Medulla oblongata (tissue), 1 donor: ENCODE measurements around the gene ATAD3A.
A peak's percentile ranks its signal among the peaks of the same experiment; 100 is the strongest.
"Not testable (repeated sequence)": the region's sequence is repeated elsewhere in the genome, so short reads cannot be mapped to it uniquely, and the experiment has no call there.

Experiments used
- DNase-seq: peaks from one replicate; pipeline ENCODE4 v3.0.0-alpha.2; 2015; ENCODE audit errors: extremely low spot score

The ATAD3A gene

DNA sequence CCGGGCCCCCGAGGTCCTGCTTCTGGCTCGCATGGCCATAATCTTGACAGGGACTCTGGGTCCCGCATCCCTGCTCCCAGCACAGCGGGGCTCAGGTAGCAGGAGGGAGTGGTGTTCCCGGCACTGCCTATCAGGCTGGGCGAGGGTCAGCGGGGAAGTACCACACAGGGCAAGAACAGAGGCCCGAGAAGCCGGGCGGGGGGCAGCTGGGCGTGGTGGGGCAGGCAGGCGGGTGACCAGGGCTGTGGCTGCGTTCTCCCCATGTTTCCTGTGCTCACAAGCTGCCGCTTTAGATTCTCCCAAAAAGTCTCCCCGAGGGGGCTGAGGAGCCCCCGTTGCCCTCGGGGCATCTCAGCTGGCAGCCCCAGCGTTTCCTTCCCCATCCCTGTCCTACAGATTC is 22.1 kb upstream of the ATAD3A start:
- no peak for DNase-seq

DNA sequence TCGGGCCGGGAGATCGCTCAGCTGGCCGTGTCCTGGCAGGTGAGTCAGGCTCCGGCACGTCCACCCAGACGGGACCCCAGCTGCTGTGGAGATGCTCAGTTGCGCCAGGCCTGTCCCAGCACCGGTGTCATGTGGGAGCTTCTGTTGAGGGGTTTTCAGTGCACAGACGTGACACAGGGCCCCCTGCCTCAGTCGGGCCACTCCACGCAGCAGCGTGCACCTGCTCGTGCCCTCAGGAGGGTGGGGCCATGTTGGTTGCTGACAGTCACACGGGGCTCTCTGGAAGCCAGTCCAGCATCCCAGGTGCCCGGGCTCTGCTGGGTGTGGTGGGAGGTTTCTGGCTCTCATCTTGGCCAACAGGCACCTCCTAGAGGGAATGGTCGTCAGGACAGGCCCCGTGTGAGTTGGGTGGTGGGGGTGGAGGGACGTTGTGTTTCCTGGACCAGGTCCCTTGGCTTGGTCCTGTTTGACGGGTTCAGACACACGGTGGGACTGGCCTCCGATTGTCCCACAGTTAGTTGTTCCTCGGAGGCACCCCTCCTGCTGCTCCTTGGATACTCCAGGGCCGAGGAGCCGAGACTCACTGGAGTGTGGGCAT is 21.2 kb upstream of the ATAD3A start:
- no peak for DNase-seq

DNA sequence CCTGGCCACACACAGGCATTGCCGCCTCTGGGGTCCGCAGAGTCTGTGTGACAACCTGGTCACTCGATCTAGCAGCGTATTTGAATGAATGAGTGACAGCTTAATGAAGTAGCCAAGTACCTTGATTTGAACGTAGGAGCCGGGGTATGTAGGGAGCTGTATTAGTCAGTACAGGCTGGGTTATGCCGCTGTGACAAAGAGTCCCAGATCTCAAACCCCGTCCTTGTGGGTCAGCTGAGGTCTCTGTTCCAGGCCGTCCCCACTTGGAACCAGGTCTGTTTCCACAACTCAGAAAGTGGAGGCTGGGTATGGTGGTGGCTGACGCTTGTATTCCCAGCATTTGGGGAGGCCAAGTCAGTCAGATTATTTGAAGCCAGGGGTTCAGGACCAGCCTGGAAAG is 20.4 kb upstream of the ATAD3A start:
- DNase-seq: no peak

DNA sequence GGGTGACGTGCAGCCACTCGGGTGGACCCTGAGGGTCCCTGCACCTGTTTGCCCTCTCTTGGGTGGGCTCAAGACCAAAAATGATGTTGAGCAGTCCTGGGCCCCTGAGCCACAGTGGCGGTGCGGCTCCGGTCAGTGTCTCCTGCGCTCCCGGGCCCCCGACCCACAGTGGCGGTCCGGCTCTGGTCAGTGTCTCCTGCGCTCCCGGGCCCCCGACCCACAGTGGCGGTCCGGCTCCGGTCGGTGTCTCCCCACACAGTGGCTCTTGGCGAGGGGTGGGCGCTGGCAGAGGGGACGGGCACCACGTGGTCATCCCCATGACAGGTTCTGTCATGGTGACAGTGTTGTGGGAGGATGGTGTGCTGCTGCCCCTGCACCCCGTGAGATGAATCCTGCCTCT is 17.7 kb upstream of the ATAD3A start:
- not testable (repeated sequence) for DNase-seq

DNA sequence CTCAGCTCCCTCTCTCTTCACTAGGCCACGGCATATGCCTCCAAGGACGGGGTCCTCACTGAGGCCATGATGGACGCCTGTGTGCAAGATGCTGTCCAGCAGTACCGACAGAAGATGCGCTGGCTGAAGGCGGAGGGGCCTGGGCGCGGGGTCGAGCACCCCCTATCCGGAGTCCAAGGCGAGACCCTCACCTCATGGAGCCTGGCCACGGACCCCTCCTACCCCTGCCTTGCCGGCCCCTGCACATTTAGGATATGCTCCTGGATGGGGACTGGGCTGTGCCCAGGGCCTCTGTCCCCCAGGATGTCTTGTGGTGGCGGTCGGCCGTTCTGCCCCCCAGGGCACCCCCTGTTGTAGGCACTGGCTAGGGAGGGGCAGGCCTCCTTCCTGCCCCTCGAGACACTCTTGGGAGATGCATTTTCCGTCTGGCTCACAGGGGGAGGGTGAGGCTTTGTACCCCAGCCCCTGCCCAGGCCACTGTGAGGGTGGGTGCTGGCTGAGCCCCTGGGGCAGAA is 16.4 kb upstream of the ATAD3A start:
- DNase-seq: not testable (repeated sequence)

DNA sequence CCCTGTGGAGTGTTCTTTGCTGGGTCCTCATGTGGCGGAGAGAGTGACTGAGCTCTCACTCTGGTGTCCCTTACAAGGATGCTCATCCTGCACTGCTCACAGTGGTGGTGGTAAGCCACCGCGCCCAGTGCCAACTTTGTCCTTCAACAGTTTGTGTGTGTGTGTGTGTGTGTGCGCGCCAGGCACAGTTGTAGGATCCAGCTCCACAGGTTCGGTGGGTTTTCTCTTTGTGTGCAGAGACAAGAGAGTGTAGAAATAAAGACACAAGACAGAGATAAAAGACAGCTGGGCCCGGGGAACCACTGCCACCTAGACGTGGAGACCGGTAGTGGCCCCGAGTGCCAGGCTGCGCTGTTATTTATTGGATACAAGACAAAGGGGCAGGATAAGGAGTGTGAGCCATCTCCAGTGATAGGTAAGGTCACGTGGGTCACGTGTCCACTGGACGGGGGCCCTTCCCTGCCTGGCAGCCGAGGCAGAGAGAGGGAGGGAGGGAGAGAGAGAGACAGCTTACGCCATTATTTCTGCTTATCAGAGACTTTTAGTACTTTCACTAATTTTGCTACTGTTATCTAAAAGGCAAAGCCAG is 7.1 kb upstream of the ATAD3A start:
- DNase-seq: peak; percentile 54

DNA sequence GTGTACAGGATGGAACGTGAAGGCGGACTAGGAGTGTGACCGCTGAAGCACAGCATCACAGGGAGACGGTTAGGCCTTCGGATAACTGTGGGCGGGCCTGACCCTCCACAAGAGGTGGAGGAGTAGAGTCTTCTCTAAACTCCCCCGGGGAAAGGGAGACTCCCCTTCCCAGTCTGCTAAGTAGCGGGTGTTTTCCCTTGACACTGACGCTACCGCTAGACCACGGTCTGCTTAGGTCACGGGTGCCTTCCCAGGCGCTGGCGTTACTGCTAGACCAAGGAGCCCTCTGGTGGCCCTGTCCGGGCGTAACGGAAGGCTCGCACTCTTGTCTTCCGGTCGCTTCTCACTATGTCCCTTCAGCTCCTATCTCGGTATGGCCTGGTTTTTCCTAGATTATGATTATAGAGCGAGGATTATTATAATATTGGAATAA is 6.6 kb upstream of the ATAD3A start:
- peak; percentile 35 for DNase-seq

DNA sequence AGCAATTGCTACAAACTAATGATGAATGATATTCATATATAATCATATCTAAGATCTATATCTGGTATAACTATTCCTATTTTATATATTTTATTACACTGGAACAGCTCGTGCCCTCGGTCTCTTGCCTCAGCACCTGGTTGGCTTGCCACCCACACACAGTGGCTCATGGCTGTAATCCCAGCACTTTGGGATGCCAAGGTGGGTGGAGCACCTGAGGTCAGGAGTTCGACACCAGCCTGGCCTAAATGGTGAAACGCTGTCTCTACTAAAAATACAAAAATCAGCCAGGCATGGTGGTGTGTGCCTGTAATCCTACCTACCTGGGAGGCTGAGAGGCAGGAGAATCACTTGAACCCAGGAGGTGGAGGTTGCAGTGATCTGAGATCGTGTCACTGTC is 6.2 kb upstream of the ATAD3A start:
- DNase-seq: not testable (repeated sequence)

DNA sequence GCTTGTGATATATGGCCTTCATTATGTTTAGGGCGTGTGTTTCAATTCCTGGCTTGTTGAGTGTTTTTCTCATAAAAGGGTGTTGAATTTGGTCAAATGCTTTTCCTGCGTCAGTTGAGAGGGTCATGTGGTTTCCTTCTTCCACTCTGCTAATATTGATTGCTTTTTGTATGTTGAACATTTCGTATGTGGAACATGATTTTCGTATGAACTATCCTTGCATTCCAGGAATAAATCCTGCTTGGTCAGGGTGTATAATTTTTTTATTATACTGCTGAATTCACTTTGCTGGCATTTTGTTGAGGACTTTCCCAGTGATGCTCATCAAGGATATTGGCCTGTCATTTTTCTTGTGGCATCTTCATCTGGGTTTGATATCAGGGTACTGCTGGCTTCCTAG is 4.7 kb upstream of the ATAD3A start:
- DNase-seq: no peak

DNA sequence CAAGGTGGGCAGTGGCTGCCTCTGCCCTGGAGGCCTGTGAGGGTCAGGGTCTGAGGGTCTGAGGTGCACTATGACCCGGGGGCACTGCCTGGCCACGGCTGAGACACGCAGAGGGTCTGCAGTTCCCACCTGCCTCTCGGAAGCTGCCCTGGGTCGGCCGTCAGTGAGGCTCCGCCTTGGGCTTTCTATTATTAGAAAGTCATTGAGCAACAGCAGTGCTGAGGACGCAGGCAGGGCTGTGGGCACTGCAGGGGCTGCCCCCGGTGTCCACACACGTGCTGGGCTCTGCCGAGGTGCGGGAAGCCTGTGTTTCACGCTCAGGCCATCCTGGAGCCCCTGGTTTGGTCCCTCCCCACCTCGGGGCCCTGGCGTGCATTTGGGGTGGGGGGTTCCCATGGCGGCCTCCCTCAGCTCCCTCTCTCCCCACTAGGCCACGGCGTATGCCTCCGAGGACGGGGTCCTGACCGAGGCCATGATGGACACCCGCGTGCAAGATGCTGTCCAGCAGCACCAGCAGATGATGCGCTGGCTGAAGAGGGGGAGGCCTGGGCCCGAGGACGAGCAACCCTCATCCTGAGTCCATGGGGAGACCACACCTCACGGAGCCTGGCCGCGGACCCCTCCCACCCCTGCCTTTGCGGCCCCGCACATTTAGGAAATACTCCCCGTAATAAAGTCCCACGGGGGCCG is 3.0 kb upstream of the ATAD3A start:
- not testable (repeated sequence) for DNase-seq

DNA sequence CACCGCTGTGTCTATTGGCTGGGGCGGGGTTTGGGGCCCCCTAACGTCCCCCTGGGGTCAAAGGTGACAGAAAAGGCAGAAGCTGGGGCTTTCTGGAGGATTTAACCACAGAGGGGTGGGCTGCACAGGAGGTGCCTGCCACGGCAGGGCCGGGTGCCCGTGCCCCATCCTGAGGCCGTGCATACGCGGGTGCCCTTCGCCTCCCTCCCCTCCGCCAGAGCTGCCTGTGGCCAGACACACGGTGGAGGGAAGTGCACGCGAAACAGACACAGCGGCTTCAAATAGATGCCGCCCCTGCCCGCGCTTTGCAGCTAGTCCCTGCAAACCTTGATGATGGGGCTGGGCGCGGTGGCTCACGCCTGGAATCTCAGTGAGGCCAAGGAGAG is 2.5 kb upstream of the ATAD3A start:
- not testable (repeated sequence) for DNase-seq

DNA sequence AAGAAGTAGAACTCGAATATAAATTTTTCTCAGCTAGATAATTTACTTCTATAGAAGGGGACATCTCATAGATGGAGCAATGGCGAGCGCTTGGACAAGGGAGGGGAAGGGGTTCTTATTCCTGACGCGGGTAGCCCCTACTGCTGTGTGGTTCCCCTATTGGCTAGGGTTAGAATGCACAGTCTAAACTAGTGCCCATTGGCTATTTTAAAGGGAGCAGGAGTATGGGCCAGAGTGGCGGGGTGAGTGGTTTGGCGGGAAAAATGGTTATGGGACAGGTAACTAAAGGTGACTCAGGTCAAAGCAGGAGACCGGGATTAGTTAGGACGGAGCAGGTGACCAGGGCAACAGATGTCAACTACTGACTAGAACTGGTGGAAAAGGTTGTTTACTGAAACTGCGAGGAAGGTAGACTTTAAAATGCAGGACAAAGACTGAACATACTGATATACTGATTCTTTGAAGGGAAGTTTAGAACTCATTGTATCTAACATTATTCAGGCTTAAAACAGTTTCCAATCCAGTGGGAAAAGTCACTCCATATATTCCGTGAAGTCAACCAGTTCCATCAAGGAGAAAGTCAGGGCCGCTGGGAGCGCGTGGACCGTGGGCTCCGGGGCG is 940 bp upstream of the ATAD3A start:
- peak; percentile 17 for DNase-seq

DNA sequence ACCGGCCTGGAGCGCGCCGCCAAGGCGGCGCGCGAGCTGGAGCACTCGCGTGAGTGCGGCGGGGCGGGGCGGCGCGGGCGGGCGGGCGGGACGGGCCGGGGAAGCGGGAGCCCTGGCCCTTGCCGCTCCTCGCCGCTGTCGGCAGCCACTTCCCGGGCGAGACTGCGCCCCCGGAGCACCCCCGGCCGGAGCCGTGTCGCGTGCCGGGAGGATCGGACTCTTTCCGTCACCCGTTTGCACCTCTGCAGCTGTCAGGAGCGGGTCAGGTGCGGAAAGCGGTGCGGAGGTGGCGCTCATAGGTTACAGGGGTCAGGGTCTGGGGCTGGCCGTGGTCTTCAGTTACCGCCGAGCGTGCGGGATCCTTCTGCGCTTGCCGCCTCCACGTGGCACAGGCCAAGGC is 463 bp downstream of the ATAD3A start:
- DNase-seq: not testable (repeated sequence)

DNA sequence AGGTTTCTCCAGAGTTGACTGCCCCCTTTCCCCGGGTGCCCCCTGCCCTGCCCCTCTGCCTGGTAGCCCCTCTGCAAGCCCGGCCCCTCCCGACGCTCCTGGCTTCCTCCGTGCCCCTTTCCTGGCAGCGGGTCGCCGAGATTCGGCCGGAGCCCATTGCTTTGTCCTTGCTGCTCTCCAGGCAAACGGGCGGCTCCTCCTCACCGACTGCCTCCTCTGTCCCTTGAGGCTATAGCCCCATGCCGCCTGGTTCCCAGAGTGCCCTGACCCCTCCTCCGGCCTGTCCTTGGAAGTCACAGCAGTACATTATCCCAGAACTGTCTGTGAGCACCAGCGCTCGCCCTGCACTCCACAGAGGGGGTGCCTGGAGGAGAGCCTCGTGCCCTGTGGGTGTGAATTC is 1.7 kb downstream of the ATAD3A start:
- not testable (repeated sequence) for DNase-seq

DNA sequence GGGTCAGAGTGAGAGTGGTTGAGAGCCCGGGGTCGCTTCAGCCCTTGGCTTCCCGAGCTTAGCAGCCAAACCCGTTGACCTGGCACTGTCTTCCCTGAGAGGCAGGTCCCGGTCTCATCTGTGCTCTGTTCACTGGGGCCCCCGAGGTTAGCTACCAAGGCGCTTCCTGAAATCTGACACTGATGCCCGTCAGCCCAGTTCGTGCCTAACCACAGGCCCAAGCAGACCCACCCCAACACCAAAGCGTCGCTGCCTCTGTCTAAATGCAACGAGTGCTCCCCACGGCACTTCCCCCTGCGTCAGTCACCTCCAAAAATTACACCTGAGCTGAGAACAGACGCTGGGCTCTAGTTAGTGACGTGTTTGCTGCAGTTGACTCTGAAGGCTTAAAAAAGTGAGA is 2.4 kb downstream of the ATAD3A start:
- DNase-seq: not testable (repeated sequence)

DNA sequence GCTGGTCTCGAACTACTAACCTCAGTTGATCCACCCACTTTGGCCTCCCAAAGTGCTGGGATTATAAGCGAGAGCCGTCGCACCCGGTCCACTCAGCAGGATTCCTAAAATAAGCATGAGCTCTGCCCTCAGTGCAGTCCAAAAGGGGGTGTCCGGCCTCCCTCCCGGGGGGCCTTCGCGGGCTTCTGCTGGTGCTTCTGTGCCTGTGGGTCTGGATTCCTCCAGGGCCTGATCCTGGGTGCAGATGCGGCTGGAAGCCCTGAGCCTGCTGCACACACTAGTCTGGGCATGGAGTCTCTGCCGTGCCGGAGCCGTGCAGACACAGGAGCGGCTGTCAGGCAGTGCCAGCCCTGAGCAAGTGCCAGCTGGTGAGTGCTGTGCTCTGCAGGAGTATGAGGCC is 5.0 kb downstream of the ATAD3A start:
- not testable (repeated sequence) for DNase-seq

DNA sequence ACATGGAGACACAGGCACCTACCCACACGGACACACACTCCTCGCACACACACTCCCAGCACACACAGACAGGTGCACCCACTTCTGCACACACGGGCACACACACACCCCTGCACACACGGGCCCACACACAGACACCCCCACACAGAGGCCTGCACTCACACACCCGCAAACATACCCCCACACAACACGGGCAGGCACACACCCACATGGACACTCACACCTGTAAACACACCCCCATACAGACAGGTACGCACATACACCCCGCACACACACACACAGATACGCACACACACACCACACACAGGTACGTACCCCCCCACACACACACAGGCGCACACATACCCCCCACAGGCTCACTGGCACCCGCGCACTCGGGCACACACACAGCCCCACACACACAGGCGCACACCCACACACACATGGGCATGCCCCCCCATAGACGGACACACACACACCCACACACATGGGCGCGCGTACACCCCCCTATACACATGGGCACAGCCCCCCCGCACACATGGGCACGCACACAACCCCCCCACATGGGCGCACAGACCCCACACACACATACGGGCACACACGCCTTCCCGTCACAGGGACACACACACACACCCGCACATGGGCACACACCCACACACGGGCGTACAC is 6.1 kb downstream of the ATAD3A start:
- DNase-seq: no peak

DNA sequence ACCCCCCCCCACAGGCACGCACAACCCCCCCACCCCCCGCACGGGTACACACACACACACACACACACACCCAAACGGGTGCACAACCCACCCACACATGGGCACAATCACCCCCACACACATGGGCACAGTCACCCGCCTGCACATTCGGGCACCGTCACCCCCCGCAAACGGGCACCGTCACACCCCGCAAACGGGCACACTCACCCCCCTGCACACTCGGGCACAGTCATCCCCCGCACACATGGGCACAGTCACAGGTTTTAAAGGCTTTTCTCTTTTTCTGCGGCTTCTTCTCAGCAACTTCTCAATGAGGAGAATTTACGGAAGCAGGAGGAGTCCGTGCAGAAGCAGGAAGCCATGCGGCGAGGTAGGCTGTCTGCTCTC is 6.7 kb downstream of the ATAD3A start:
- DNase-seq: not testable (repeated sequence)

DNA sequence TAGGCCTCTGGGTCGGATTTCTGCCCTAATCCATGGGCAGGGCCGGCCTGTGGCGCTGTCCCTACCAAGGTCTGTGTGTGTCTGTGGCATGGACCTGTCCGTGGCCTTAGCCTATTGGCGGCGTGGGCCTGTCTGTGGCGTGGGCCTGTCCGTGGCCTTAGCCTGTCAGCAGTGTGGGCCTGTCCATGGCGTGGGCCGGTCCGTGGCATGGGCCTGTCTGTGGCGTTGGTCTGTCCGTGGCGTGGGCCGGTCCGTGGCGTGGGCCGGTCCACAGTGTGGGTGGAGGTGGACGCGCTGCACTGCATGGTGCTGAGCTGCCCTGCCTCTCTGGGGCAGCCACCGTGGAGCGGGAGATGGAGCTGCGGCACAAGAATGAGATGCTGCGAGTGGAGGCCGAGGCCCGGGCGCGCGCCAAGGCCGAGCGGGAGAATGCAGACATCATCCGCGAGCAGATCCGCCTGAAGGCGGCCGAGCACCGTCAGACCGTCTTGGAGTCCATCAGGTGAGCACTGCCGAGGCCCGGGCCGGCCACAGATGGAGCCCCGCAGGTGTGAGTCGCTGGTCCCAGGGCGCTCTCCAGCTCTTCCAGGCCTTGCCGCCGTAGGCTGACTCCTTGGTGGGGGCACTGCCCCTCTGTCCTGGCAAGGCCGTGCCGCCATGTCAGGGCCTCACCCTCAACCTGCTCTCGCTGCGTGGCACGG is 8.0 kb downstream of the ATAD3A start:
- not testable (repeated sequence) for DNase-seq

DNA sequence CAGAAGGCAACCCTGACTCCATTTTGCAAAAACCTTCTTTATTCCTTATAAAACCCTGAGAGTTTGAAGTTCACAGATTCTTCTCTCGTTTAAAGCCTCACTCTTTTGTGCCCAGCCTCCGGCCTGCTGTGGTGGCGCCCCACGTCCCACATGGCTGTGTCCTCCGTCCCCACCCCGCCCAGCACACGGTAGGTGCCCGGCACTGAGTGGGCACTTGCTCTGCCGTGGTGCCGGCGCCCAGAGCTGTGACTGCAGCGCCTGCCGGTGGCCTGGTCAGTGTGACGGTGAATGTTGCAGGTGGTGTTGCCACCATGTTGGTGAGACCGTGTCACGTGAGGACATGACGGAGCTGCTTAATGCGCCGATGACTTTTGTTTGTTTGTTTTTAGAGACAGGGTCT is 9.4 kb downstream of the ATAD3A start:
- DNase-seq: no peak

DNA sequence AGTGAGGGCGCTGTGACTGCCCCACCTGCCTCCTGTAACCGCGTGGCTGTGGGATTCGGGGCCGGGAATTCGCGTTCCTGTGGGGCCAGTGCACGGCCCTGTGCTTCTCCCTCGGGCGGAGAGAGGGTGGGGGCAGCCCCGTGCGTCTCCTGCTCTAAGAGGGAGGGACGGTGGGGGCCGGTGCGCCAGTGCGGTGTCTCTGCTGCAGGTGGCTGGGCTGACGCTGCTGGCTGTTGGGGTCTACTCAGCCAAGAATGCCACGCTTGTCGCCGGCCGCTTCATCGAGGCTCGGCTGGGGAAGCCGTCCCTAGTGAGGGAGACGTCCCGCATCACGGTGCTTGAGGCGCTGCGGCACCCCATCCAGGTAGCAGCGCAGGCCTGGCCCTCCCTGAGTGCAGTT is 10.6 kb downstream of the ATAD3A start:
- not testable (repeated sequence) for DNase-seq
